Ishikawa (cell line): ENCODE measurements around the gene FUT3.

ENCODE experiments used
- CEBPB ChIP-seq: IDR thresholded peaks from 2 replicates; pipeline ENCODE4 v1.6.1; 2012
- CREB1 ChIP-seq: IDR thresholded peaks from 2 replicates; pipeline ENCODE4 v1.6.1; 2012; ENCODE audit warnings: low read depth
- EGR1 ChIP-seq: IDR thresholded peaks from 2 replicates; pipeline ENCODE4 v1.6.1; 2012
- EP300 ChIP-seq: IDR thresholded peaks from 2 replicates; pipeline ENCODE4 v1.6.1; 2012; ENCODE audit warnings: borderline replicate concordance
- FOXM1 ChIP-seq: IDR thresholded peaks from 2 replicates; pipeline ENCODE4 v1.6.1; 2012; ENCODE audit warnings: low read depth, borderline replicate concordance
- NFIC ChIP-seq: IDR thresholded peaks from 2 replicates; pipeline ENCODE4 v1.6.1; 2012
- RAD21 ChIP-seq: IDR thresholded peaks from 2 replicates; pipeline ENCODE4 v1.6.1; 2012; ENCODE audit warnings: low read depth
- TAF1 ChIP-seq: IDR thresholded peaks from 2 replicates; pipeline ENCODE4 v1.6.1; 2012; ENCODE audit warnings: low read depth, mild to moderate bottlenecking
- TCF12 ChIP-seq: IDR thresholded peaks from 2 replicates; pipeline ENCODE4 v1.6.1; 2012; ENCODE audit warnings: low read depth
- TEAD4 ChIP-seq: IDR thresholded peaks from 2 replicates; pipeline ENCODE4 v1.6.1; 2012
- YY1 ChIP-seq: IDR thresholded peaks from 2 replicates; pipeline ENCODE4 v1.6.1; 2012; ENCODE audit warnings: low read depth
- ZBTB7A ChIP-seq: IDR thresholded peaks from 2 replicates; pipeline ENCODE4 v1.6.1; 2012; ENCODE audit warnings: low read depth
- TF ChIP-seq, protein P1 (sequence below): IDR thresholded peaks from 2 replicates; pipeline ENCODE4 v1.6.1; 2012; ENCODE audit warnings: low read depth, mild to moderate bottlenecking
- TF ChIP-seq, protein P2 (sequence below): IDR thresholded peaks from 2 replicates; pipeline ENCODE4 v1.6.1; 2012
- TF ChIP-seq, protein P3 (sequence below): IDR thresholded peaks from 2 replicates; pipeline ENCODE4 v1.6.1; 2012

Gene FUT3

DNA sequence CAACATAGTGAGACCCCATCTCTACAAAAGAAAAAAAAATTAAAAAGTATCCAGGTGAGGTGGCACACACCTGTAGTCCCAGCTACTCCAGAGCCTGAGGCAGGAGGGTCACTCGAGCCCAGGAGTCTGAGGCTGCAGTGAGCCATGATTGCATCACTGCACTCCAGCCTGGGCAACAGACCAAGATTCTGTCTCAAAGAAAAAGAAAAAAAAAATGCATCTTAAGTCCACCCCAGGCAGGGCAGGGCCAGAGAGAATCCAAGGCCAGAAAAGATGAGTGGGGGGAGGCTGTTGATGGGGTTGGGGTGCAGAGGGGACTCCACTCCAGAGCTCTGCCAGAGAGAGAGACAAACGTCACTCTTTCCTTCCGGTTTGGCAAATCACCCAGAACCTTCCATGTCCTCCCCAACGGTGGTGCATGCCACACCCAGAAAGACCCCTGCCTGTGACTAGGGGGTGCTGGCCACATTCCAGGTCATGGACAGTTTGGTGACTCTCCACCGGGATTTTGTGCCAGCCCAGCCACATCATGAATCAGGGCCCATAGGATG lies 431 bp downstream of the FUT3 start:
- peak; percentile 81; the same call in 1 of the 2 replicates for TF ChIP-seq ZBTB7A
- TF ChIP-seq, protein P1, sequence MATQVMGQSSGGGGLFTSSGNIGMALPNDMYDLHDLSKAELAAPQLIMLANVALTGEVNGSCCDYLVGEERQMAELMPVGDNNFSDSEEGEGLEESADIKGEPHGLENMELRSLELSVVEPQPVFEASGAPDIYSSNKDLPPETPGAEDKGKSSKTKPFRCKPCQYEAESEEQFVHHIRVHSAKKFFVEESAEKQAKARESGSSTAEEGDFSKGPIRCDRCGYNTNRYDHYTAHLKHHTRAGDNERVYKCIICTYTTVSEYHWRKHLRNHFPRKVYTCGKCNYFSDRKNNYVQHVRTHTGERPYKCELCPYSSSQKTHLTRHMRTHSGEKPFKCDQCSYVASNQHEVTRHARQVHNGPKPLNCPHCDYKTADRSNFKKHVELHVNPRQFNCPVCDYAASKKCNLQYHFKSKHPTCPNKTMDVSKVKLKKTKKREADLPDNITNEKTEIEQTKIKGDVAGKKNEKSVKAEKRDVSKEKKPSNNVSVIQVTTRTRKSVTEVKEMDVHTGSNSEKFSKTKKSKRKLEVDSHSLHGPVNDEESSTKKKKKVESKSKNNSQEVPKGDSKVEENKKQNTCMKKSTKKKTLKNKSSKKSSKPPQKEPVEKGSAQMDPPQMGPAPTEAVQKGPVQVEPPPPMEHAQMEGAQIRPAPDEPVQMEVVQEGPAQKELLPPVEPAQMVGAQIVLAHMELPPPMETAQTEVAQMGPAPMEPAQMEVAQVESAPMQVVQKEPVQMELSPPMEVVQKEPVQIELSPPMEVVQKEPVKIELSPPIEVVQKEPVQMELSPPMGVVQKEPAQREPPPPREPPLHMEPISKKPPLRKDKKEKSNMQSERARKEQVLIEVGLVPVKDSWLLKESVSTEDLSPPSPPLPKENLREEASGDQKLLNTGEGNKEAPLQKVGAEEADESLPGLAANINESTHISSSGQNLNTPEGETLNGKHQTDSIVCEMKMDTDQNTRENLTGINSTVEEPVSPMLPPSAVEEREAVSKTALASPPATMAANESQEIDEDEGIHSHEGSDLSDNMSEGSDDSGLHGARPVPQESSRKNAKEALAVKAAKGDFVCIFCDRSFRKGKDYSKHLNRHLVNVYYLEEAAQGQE, result no peak
- 0 out of 2 replicates have a peak, but pooled peaks have one; percentile 7 for TF ChIP-seq RAD21
- peak; percentile 59; the same call in 1 of the 2 replicates for TF ChIP-seq NFIC
- 0 out of 2 replicates have a peak, but pooled peaks have one; percentile 5 for TF ChIP-seq EP300
- TF ChIP-seq CEBPB, result peak; percentile 97
- TF ChIP-seq CREB1, result no peak

DNA sequence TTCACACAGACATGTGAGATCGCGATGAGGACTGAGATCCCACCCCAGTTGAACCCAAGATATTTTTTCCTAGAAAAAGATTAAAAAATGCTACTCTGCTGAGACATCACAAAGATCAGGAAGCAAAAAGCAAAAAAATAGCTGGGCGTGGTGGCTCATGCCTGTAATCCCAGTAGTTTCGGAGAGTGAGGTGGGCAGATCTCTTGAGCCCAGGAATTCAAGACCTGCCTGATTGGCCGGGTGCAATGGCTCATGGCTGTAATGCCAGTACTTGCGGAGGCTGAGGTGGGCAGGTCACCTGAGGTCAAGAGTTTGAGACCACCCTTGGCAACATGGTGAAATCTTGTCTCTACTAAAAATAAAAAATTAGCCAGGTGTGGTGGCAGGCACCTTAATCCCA lies 1.1 kb downstream of the FUT3 start:
- TF ChIP-seq EGR1 (no peak), YY1 (no peak)

DNA sequence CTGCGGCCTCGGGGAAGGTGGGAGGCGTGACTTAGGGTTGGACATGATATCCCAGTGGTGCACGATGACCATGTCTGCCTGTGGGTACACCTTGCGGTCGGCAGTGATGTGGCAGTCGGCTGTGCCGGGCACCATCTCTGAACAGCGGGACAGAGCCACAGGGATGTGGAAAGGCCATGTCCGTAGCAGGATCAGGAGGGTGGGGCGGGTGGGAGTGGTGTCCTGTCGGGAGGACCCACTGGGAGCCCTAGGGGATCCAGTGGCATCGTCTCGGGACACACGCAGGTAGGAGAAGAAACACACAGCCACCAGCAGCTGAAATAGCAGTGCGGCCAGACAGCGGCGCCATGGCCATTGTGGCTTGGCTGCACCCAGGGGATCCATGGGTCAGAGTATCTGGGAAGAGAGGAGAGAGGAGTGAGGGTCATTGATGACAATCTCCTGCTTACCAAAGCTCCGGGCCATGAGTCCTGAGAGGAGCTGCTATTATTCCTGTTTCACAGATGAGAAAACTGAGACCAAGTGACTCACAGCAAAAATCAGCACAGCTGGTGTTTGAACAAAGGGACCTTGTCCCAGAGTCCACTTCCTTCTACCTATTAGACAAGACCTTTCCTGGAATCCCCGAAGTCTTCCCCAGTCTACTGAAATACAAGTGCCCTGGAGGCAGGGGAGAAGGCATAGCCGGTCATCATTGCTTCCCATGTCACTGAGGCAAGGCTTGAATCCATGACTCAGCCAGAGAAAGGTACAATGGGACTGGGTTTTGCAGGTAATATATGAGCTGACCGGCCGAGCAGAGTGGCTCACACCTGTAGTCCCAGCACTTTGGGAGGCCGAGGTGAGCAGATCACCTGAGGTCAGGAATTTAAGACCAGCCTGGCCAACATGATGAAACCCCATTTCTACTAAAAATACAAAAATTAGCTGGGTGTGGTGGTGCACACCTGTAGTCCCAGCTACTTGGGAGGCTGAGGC lies 6.5 kb downstream of the FUT3 start:
- TF ChIP-seq TEAD4, result no peak

DNA sequence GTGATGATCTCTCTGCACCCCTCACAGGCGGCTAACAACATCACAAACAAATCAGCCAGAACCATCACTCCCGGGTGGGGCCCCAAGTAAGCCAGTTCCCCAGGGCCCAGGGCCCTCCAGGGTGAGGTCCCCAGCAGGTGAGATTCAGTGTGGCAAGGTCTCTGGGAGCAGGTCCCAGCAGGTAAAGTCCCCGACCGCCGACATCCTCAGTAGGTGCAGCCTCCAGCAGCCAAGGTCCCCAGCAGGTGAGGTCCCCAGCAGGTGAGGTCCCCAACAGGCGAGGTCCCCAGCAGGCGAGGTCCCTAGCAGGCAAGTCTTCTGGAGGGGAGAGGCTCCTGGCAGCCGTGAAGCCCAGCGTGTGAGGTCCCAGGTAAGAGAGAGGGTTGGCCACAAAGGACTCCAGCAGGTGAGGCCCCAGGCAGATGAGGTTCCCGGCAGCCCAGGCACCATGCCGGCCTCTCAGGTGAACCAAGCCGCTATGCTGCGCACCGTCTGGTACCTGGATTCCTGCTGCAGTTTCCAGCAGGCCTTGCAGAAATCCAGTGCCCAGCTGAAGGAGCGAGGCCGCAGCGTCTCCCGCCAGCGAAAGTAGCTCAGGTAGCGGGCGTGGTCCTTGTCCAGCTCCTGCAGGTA lies 7.8 kb downstream of the FUT3 start:
- TF ChIP-seq EP300 (no peak), TAF1 (no peak), FOXM1 (no peak), RAD21 (no peak), CREB1 (no peak), TEAD4 (no peak), YY1 (no peak), NFIC (no peak), TCF12 (no peak), ZBTB7A (no peak), CEBPB (no peak), EGR1 (no peak)
- TF ChIP-seq, protein P2, sequence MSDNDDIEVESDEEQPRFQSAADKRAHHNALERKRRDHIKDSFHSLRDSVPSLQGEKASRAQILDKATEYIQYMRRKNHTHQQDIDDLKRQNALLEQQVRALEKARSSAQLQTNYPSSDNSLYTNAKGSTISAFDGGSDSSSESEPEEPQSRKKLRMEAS, result no peak
- TF ChIP-seq, protein P1, result no peak
- TF ChIP-seq, protein P3, sequence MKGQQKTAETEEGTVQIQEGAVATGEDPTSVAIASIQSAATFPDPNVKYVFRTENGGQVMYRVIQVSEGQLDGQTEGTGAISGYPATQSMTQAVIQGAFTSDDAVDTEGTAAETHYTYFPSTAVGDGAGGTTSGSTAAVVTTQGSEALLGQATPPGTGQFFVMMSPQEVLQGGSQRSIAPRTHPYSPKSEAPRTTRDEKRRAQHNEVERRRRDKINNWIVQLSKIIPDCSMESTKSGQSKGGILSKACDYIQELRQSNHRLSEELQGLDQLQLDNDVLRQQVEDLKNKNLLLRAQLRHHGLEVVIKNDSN, result no peak

DNA sequence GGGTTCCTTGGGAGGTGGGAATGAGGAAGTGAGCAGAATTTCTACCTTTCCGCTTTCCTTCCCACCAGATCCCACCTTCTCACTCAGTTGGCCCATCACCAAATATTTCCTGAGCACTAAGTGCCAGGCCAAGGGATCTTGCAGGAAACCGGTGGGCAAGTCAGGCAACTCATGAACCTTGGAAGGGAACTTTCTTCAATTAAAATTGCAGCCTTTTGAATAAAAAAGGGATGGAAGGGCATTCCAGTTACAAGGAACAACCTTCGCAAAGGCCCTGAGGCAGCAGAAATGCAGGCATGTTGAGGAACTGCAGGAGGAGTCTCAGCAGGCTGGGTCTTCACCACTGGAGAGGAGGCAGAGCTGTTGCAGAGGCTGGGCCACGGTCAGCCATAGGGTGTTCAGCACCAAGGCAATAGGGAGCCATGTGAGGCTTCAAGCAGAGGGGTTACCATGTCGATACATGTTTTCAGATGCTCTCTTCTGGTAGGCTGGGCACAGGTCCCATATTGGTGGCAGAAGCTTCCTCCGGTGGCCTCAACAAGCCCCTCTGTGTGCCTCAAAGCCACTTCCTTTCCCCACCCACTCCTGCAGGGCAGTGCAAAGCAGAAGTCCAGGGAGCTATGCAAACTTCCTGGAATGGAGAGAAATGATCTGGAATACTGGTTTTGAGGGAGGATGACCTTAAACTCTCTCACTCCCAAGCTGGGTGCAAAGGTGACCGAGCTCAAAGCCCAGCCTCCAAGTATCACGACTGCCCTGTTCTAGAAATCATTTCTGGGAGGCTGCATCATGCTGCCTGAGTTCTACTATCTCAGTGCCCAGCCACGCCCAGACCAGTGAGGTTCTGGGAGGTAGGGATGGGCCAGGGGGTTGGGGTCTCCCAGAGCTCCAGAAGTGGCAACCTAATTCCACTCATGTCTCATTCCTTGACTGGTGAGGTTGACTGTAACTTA lies 11.9 kb downstream of the FUT3 start, which contains the start of gene FUT6:
FUT6 (minus strand) TSS at position 638 of the 953 bp plus-strand sequence. CDS start 7,135 bp downstream, outside the sequence.
- TF ChIP-seq EP300 (no peak), ZBTB7A (no peak), CEBPB (no peak), TEAD4 (no peak), FOXM1 (no peak)
- TF ChIP-seq, protein P2, result no peak
